GF-D8 (cell line): Measurements from ENCODE around the gene NAT10.
"Not testable (repeated sequence)": the region's sequence is repeated elsewhere in the genome, so short reads cannot be mapped to it uniquely, and the experiment has no call there.

Experiments
- DNase-seq: peaks from one replicate; lab custom pipeline; 2025; lab: John Stamatoyannopoulos, UW

The NAT10 gene

GRCh38 chr11:34105079-34105956, at the start of gene NAT10:
NAT10 (plus strand) TSS chr11:34105629; CDS start chr11:34108226, 2,597 bp downstream.
- peak; percentile 89 for DNase-seq

DNA sequence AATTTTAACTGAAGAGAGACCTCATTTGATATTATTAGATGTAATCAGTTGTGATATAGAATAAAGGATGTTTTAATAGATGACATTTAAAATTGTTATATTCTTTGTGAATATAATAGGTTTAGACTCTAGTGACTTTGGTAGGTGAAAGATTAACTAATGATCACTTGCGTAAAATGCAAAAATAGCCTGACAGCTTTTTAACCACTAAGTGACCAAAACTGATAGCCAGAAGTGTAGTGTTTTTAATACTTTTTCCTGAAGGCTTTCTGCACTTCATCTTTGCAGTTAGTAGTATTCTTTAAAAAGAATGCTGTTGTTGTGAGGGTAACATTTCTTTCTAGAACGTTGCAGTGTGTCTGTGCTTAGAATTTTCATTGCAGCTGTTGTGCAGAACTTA, 48.8 kb upstream of the NAT10 start:
- no peak for DNase-seq

GRCh38 chr11:34063061-34063795, 42.2 kb upstream of the NAT10 start:
- DNase-seq: no peak

DNA sequence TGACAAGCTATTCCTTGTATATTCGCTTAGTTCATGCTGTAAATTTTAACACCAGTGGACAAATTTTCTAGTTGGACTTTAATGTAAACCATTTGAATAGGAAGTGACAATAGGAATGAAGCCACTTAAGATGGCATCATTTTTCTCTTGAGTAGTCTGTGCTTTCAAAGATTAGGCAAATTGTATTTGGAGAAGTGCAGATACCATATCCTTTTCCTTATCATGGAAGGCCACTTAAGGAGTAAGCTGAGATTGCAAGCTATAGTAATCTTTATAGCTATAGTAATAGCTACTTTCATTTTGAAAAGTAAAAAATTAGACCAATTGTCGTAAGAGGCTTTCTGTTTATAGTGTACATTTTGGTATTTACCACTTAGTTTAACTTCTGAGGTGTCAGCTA, 41.1 kb upstream of the NAT10 start:
- no peak for DNase-seq

DNA sequence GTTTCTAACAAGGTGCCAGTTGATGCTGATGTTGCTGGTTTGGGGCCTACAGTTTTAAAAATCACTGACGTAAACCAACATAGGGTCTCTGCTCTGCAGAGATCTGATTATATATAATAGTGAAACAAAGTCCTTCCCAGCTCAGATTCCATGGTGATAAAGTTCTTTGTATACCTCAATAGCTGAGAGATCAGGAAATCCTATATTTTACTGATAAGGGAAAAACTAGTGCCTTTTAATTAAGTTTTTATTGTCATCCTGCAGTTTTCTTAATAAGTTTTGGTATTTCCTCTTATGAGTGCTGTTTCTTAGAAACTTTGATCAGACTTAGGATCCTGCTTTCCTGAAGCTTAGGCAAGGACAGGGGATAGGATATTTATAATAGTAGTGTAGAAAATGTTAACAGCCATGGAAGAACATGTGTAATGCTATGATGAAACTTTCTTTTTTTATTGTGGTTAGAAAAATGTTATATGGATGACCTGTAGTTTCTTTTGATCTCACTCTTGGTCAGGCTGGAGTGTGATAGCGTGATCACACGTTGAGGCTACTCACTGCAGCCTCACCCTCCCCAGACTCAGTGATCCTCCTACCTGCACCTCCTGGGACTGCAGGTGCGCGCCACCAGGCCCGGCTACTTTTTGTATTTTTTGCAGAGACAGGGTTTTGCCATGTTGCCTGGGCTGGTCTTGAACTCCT, 39.8 kb upstream of the NAT10 start:
- DNase-seq: no peak

GRCh38 chr11:34066766-34067165, 38.7 kb upstream of the NAT10 start:
- not testable (repeated sequence) for DNase-seq

DNA sequence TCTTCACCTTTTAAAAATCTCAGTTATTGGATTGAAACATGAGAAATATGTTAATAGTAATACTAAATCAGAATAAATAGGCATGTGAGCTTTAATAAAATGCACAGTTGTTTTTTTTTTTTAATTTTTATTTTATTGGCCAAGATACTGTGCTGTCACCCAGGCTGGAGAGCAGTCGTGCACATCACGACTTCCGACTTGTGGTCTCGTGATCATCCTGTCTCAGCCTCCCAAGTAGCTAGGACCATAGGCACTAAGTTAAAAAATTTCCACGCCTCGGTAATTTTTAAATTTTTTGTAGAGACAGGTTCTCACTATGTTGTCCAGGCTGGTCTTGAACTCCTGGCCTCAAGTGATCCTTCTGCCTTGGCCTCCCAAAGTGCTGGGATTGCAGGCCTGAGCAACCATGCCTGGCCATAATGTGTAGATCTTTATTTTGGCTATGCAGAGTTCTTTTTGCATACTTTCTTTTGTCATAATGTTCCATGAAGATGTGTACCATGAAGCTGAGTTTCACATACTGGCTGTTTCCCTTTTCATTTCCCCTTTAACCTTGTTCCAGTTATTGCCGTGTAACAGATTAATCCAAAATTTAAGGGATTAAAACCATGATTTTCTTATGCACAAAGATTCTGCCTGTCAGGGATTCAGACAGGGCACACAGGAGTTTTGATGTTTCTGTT, 37.9 kb upstream of the NAT10 start:
- no peak for DNase-seq

DNA sequence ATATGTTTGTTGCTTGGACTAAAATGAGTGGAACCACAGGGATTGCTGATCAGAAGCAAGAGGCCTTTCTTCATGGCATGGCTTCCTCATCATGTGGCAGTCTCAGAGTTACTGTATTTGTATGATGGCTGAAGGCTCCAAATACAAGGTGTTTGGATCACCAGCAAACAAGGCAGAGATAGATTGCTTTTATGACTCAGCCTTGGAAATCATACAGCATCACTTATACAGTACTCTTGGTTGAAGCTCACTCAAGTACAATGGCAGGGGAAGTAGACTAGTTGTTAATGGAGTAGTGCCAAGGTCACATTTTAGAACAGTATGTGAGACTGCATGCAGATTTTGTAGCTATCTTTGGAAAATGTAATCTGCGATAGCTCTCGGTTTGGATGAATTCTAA, 37.3 kb upstream of the NAT10 start:
- no peak for DNase-seq

GRCh38 chr11:34071306-34071705, 34.1 kb upstream of the NAT10 start:
- not testable (repeated sequence) for DNase-seq

- DNase-seq: no peak
These were observed 33.4 kb upstream of the NAT10 start for GRCh38 chr11:34072041-34072440.

DNA sequence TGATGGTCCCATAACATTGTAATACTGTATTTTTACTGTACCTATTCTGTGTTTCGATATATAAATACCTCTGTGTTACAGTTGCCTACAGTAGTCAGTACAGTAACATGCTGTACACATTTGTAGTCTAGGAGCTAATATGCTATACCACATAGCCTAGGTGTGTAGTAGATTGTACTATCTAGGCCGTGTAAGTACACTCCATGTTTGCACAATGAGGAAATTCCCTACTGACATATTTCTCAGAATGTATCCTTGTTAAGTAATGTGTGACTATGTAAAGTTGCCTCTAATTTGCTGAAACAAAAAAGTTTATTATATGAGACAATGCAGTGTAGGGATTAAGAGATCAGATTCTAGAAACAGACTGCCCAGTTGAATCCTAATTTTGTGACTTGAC, 32.6 kb upstream of the NAT10 start:
- DNase-seq: no peak

GRCh38 chr11:34074391-34074790, 31.0 kb upstream of the NAT10 start:
- DNase-seq: no peak

- DNase-seq: no peak
These were observed 30.1 kb upstream of the NAT10 start for GRCh38 chr11:34075178-34075820.

- no peak for DNase-seq
These were observed 24.8 kb upstream of the NAT10 start for GRCh38 chr11:34080609-34081008.

DNA sequence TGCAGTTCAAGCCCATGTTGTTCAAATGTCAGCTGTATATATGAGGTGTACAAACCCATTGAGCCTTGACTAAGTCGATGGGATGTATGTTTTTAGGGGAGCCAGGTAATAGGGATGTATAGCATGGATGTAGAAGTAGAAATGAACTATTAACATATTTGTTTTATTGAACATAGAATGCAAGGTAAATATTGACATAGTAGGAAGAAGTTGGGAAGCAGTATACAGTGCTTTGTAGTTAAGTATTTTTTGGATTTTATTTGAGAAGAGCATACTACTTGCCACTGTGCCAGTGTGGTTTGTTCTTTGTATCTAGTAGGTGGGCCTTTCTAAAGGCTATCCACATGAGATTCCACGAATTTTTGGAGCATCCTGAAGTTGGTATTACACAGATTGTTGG, 20.8 kb upstream of the NAT10 start:
- no peak for DNase-seq

DNA sequence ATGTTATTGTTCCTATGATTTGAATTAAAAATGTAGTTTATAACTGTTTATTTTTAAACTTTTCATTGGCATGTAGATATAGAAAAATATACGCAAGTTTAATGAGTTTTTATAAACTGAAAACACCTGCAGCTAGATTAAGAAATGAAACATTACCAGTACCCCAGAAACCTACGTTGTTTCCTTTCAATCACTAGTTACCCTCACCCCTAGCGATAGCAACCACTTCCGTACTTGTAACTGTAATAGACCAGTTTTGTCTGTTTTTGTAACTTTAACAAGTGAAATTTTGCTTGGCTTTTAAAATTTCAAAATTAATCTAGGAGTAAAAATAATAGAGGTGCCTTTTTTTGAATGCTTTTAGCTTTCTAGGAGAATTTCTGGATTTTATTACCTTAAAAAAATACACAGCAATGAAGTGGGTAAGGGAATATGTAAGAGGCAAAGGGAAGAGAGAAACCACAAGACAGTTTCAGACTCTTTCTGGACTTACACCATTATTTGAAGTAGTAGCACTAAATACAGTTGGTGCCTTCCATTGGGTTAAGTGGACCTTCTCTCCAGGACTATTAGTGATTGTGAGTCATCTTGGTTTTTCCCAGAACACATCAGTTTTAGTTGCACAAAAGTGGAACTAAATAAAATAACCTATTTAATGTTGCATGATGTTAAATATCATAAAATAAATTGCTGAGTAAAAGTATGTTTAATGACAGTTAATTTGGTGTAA, 18.7 kb upstream of the NAT10 start:
- DNase-seq: no peak

- DNase-seq: no peak
These were observed 13.6 kb upstream of the NAT10 start for GRCh38 chr11:34091825-34092224.

GRCh38 chr11:34094900-34095299, 10.5 kb upstream of the NAT10 start:
- not testable (repeated sequence) for DNase-seq

GRCh38 chr11:34098813-34099212, 6.6 kb upstream of the NAT10 start:
- DNase-seq: no peak

- DNase-seq: no peak
These were observed 750 bp upstream of the NAT10 start for GRCh38 chr11:34104680-34105078.

DNA sequence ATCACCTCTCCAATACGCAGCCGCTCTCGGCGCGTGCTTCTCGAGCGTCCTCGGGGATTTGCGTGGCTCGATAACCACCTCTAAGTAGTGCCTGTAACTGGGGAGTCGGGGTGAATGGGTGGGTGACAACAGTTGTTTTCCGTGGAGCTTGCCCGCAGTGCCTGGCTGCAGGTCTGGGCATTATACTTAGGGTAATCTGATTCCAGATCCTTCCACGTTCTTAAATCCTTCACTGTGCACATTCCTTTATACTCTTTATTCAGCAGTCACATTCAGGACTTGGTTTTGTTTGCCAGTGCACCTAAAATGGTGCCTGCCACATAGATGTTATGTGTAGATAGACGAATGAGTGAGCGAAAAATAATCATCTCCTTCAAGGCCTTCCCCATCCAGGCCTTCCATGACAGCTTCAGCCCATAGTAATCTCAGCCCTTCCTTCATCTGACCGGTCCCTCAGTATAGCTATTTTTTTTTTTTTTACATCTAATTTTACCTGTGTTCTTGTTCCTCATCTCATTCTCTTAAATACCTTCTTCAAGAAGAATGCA, 602 bp downstream of the NAT10 start:
- no peak for DNase-seq
